ENCODE results near the gene POMT1.
A peak's percentile ranks its signal among the peaks of the same experiment; 100 is the strongest.
"Not testable (repeated sequence)": the region's sequence is repeated elsewhere in the genome, so short reads cannot be mapped to it uniquely, and the experiment has no call there.

The POMT1 gene

GRCh38 chr9:131525643-131526565 lies 23.2 kb downstream of the POMT1 start:
- no peak for DNase-seq

- no peak for DNase-seq
These were observed 25.5 kb downstream of the POMT1 start for GRCh38 chr9:131528186-131528585.

GRCh38 chr9:131528886-131529505 lies 26.3 kb downstream of the POMT1 start:
- DNase-seq: no peak

- no peak for DNase-seq
These were observed 27.2 kb downstream of the POMT1 start for GRCh38 chr9:131529597-131530545.

GRCh38 chr9:131530546-131530919 lies 27.8 kb downstream of the POMT1 start:
- peak; percentile 42 to 55 (median 50) for DNase-seq

GRCh38 chr9:131530920-131531832 lies 28.5 kb downstream of the POMT1 start, which contains the start of gene UCK1:
Gene UCK1, minus strand, starts transcription at chr9:131531263. Its CDS starts 89 bp downstream, at chr9:131531174.
- DNase-seq: peak; percentile 89 to 94 (median 92)

GRCh38 chr9:131534721-131535237 lies 32.1 kb downstream of the POMT1 start:
- no peak for DNase-seq

- DNase-seq: no peak
These were observed 35.2 kb downstream of the POMT1 start for GRCh38 chr9:131537946-131538345.

- no peak for DNase-seq
These were observed 36.7 kb downstream of the POMT1 start for GRCh38 chr9:131539223-131539923.

GRCh38 chr9:131543141-131543540 lies 40.4 kb downstream of the POMT1 start:
- DNase-seq: no peak

GRCh38 chr9:131545003-131545785 lies 42.5 kb downstream of the POMT1 start, which contains the start of gene PRRT1B:
Gene PRRT1B, plus strand, starts transcription at chr9:131545523. Its CDS starts 93 bp downstream, at chr9:131545616.
- DNase-seq: no peak

GRCh38 chr9:131545786-131546335 lies 43.1 kb downstream of the POMT1 start:
- no peak for DNase-seq

- no peak for DNase-seq
These were observed 43.8 kb downstream of the POMT1 start for GRCh38 chr9:131546336-131547084.

- not testable (repeated sequence) for DNase-seq
These were observed 46.5 kb downstream of the POMT1 start for GRCh38 chr9:131549186-131549585.

- not testable (repeated sequence) for DNase-seq
These were observed 47.7 kb downstream of the POMT1 start for GRCh38 chr9:131550465-131550864.

GRCh38 chr9:131552030-131552429 lies 49.3 kb downstream of the POMT1 start:
- peak in 1 of 4 experiments; percentile 37 for DNase-seq

GRCh38 chr9:131554087-131554842 lies 51.5 kb downstream of the POMT1 start:
- DNase-seq: no peak
